Measurements from ENCODE around the gene ALK.

ALK gene

GRCh38 chr2:29706171-29706720, 215.1 kb downstream of the ALK start:
- no peak for DNase-seq (ENCODE audit: low spot score)

- DNase-seq (ENCODE audit: low spot score), result no peak
These were observed 215.8 kb downstream of the ALK start for GRCh38 chr2:29705616-29706015.

- DNase-seq (ENCODE audit: low spot score), result no peak
These were observed 218.1 kb downstream of the ALK start for GRCh38 chr2:29703336-29703735.

- no peak for DNase-seq (ENCODE audit: low spot score)
These were observed 219.1 kb downstream of the ALK start for GRCh38 chr2:29702276-29702675.

GRCh38 chr2:29700560-29700959, 220.8 kb downstream of the ALK start:
- DNase-seq (ENCODE audit: low spot score), result no peak

GRCh38 chr2:29699045-29699444, 222.3 kb downstream of the ALK start:
- no peak for DNase-seq (ENCODE audit: low spot score)

GRCh38 chr2:29698216-29698615, 223.2 kb downstream of the ALK start:
- DNase-seq (ENCODE audit: low spot score), result no peak

- DNase-seq (ENCODE audit: low spot score), result no peak
These were observed 223.7 kb downstream of the ALK start for GRCh38 chr2:29697715-29698114.

- no peak for DNase-seq (ENCODE audit: low spot score)
These were observed 224.2 kb downstream of the ALK start for GRCh38 chr2:29697181-29697580.

GRCh38 chr2:29694741-29695140, 226.6 kb downstream of the ALK start:
- DNase-seq (ENCODE audit: low spot score), result no peak

GRCh38 chr2:29691391-29691950, 229.9 kb downstream of the ALK start:
- DNase-seq (ENCODE audit: low spot score), result no peak

GRCh38 chr2:29689666-29690065, 231.7 kb downstream of the ALK start:
- no peak for DNase-seq (ENCODE audit: low spot score)

GRCh38 chr2:29688429-29688828, 233.0 kb downstream of the ALK start:
- DNase-seq (ENCODE audit: low spot score), result no peak

- DNase-seq (ENCODE audit: low spot score), result no peak
These were observed 234.3 kb downstream of the ALK start for GRCh38 chr2:29687121-29687520.

GRCh38 chr2:29676886-29677453, 244.4 kb downstream of the ALK start:
- no peak for DNase-seq (ENCODE audit: low spot score)

- no peak for DNase-seq (ENCODE audit: low spot score)
These were observed 256.8 kb downstream of the ALK start for GRCh38 chr2:29664578-29664977.

- DNase-seq (ENCODE audit: low spot score), result no peak
These were observed 258.1 kb downstream of the ALK start for GRCh38 chr2:29663268-29663667.

GRCh38 chr2:29662861-29663260, 258.5 kb downstream of the ALK start:
- no peak for DNase-seq (ENCODE audit: low spot score)

- DNase-seq (ENCODE audit: low spot score), result no peak
These were observed 261.2 kb downstream of the ALK start for GRCh38 chr2:29660201-29660600.

- no peak for DNase-seq (ENCODE audit: low spot score)
These were observed 262.2 kb downstream of the ALK start for GRCh38 chr2:29659178-29659577.

- DNase-seq (ENCODE audit: low spot score), result peak; percentile 94
These were observed 263.7 kb downstream of the ALK start for GRCh38 chr2:29657674-29658073.

GRCh38 chr2:29655391-29656086, 265.8 kb downstream of the ALK start:
- DNase-seq (ENCODE audit: low spot score), result no peak

GRCh38 chr2:29650631-29651097, 270.7 kb downstream of the ALK start:
- DNase-seq (ENCODE audit: low spot score), result no peak
